HepG2 (cell line): Measurements from ENCODE around the gene RBP5.

Experiments
- BCL3 ChIP-seq: sonication (generic); formaldehyde crosslinking; IDR thresholded peaks from 2 replicates; pipeline ENCODE4 v1.5.1; 2020; ENCODE audit warnings: mild to moderate bottlenecking, missing genetic modification reagents, moderate library complexity
- CCDC6 ChIP-seq: sonication (generic); formaldehyde crosslinking; IDR thresholded peaks from 2 replicates; pipeline ENCODE4 v1.8.1; 2022; ENCODE audit warnings: mild to moderate bottlenecking, missing genetic modification reagents, moderate library complexity
- HNRNPH1 ChIP-seq: fragments of 200-400 bp; formaldehyde crosslinking; optimal IDR thresholded peaks from 2 replicates; pipeline ENCODE3; 2017; ENCODE audit warnings: mild to moderate bottlenecking, low read depth, low read length
- MAZ ChIP-seq, 2 experiments: sonication (generic) in 1 of 2; formaldehyde crosslinking in 1 of 2; IDR thresholded peaks; 2 replicates each; pipeline versions ENCODE4 v1.5.0 to v1.6.1; 2012 to 2020; ENCODE audit warnings: low read depth in 2 of 2, mild to moderate bottlenecking in 2 of 2, borderline replicate concordance in 1 of 2, improper control_type of control experiment in 1 of 2, low read length in 1 of 2, missing genetic modification reagents in 1 of 2, moderate library complexity in 1 of 2
- PREB ChIP-seq: sonication (generic); formaldehyde crosslinking; IDR thresholded peaks from 2 replicates; pipeline ENCODE4 v1.4.0; 2020; ENCODE audit warnings: missing genetic modification reagents
- RNF219 ChIP-seq: sonication (generic); formaldehyde crosslinking; IDR thresholded peaks from 2 replicates; pipeline ENCODE4 v1.5.0; 2020; ENCODE audit warnings: mild to moderate bottlenecking, missing genetic modification reagents
- RXRA ChIP-seq: sonication (generic); formaldehyde crosslinking; IDR thresholded peaks from 2 replicates; pipeline ENCODE4 v1.5.1; 2020; ENCODE audit warnings: missing genetic modification reagents
- SETDB1 ChIP-seq: sonication (generic); formaldehyde crosslinking; IDR thresholded peaks from 2 replicates; pipeline ENCODE4 v1.5.1; 2020; ENCODE audit warnings: missing genetic modification reagents, mild to moderate bottlenecking, borderline replicate concordance
- ZNF678 ChIP-seq: sonication (generic); formaldehyde crosslinking; IDR thresholded peaks from 2 replicates; pipeline ENCODE4 v1.4.0; 2020; ENCODE audit warnings: mild to moderate bottlenecking, missing genetic modification reagents

- TF ChIP-seq ZNF678 (CRISPR knock-in tag) (no peak), MAZ (IDR thresholded peaks at IDR 0.05; ENCODE audit: borderline replicate concordance, low read depth, low read length) (no peak), MAZ (CRISPR knock-in tag; IDR thresholded peaks at IDR 0.05; ENCODE audit: low read depth) (no peak), HNRNPH1 (no peak), CCDC6 (CRISPR knock-in tag) (no peak), BCL3 (CRISPR knock-in tag) (no peak), SETDB1 (CRISPR knock-in tag) (no peak), RXRA (no peak), RNF219 (CRISPR knock-in tag) (no peak), PREB (CRISPR knock-in tag) (no peak)
Measured at GRCh38 chr12:7156259-7157197, 27.8 kb upstream of the RBP5 start.
